Endothelial cell of umbilical vein (primary cell): Measurements from ENCODE around the gene RASSF5.

Source experiments
- CTCF ChIP-seq, 2 donors: IDR thresholded peaks; 1 replicate in 1 of 2; 2 replicates in 1 of 2; pipeline ENCODE4 v1.5.1; 2011; ENCODE audit warnings: low read length in 2 of 2, mild to moderate bottlenecking in 2 of 2, moderate library complexity in 2 of 2, control low read depth in 1 of 2, inconsistent platforms in 1 of 2, low read depth in 1 of 2; ENCODE audit not compliant: insufficient read depth in 1 of 2; ENCODE audit errors: extremely low read depth in 1 of 2
- EZH2 ChIP-seq: IDR thresholded peaks from 2 replicates; pipeline ENCODE4 v1.6.1; 2012; ENCODE audit warnings: borderline replicate concordance, low read depth, mild to moderate bottlenecking, moderate library complexity, low read length, inconsistent platforms; ENCODE audit not compliant: severe bottlenecking
- MAX ChIP-seq: IDR thresholded peaks from 2 replicates; pipeline ENCODE4 v1.6.1; 2011; ENCODE audit not compliant: insufficient read depth, insufficient read length
- POLR2A ChIP-seq: IDR thresholded peaks from 2 replicates; pipeline ENCODE4 v1.6.1; 2012; ENCODE audit warnings: low read depth, mild to moderate bottlenecking, control low read depth, low read length

- TF ChIP-seq EZH2, result no peak
- no peak for TF ChIP-seq POLR2A
- no peak for TF ChIP-seq CTCF (IDR thresholded peaks at IDR 0.05; ENCODE audit: extremely low read depth in 1 of 2, insufficient read depth in 1 of 2, low read depth in 1 of 2, low read length in 2 of 2)
- no peak for TF ChIP-seq MAX
Observed at GRCh38 chr1:206636671-206637070, 129.3 kb downstream of the RASSF5 start.
